T-helper 1 cell treated with Interleukin-12 subunit alpha and Interleukin-12 subunit beta and Interleukin-4 antibody, amounts not matched to agents 30 ng/mL and 1 ng/mL, for 36 hours (primary cell): ENCODE results near the gene CTXN1. TPM values are rescaled to one million over a fixed set of nuclear protein-coding genes. Genes with fewer than 3 reads are reported as not detected.
"Not testable (repeated sequence)": the region's sequence is repeated elsewhere in the genome, so short reads cannot be mapped to it uniquely, and the experiment has no call there.

Source experiments
- intact Hi-C: fragments of 100-400 bp; cut with micrococcal nuclease; formaldehyde crosslinking; loops from one replicate; pipeline ENCODE4 v1.15.1; 2024
- total RNA-seq: library from RNA; stranded (reverse); gene quantifications from 2 replicates; pipeline ENCODE4 v1.2.3, GENCODE V29; 2022

The CTXN1 gene
- total RNA-seq, 1 donor from 2014 or later: not detected

- intact Hi-C loops: loop anchor here (10.0 kb wide), 2 partner anchors 398 to 588 kb away; partner anchors contain the start of genes NDUFA7, RPS28 and ZNF414
These were observed 1.0 kb upstream of the CTXN1 start for GRCh38 chr19:7926727-7927604.

- intact Hi-C loops: loop anchor here (1.0 to 10.0 kb wide), 4 partner anchors 18 to 589 kb away; partner anchors contain the start of genes NDUFA7, RPS28, TIMM44 and ZNF414
These were observed 624 bp downstream of the CTXN1 start for GRCh38 chr19:7925171-7925851.

GRCh38 chr19:7924651-7925170, 1.2 kb downstream of the CTXN1 start:
- intact Hi-C loops: loop anchor here (1.0 to 10.0 kb wide), 6 partner anchors 19 to 1552 kb away; partner anchors contain the start of genes ALKBH7, NDUFA7, RPS28 and TIMM44

GRCh38 chr19:7924241-7924640, 1.7 kb downstream of the CTXN1 start:
- intact Hi-C loops: loop anchor here (5.0 to 10.0 kb wide), 4 partner anchors 242 to 1552 kb away; partner anchors contain the start of genes ALKBH7, NDUFA7, RPS28 and TRAPPC5

GRCh38 chr19:7923295-7924191, 2.4 kb downstream of the CTXN1 start:
- intact Hi-C loops: loop anchor here (5.0 to 10.0 kb wide), 4 partner anchors 241 to 1551 kb away; partner anchors contain the start of genes ALKBH7, NDUFA7, RPS28 and TRAPPC5

GRCh38 chr19:7922836-7923195, 3.1 kb downstream of the CTXN1 start:
- intact Hi-C loops: loop anchor here (5.0 to 10.0 kb wide), 4 partner anchors 241 to 1551 kb away; partner anchors contain the start of genes ALKBH7, NDUFA7, RPS28 and TRAPPC5

GRCh38 chr19:7921967-7922835, 3.7 kb downstream of the CTXN1 start:
- intact Hi-C loops: loop anchor here (2.0 to 10.0 kb wide), 9 partner anchors 69 to 1871 kb away; partner anchors contain the start of genes ALKBH7, ELAVL1, NDUFA7 and PNPLA6

GRCh38 chr19:7921302-7921966, 4.5 kb downstream of the CTXN1 start:
- intact Hi-C loops: loop anchor here (2.0 to 10.0 kb wide), 9 partner anchors 69 to 1871 kb away; partner anchors contain the start of genes ALKBH7, ELAVL1, NDUFA7 and PNPLA6

GRCh38 chr19:7920519-7921301, 5.2 kb downstream of the CTXN1 start:
- intact Hi-C loops: loop anchor here (1.0 to 10.0 kb wide), 18 partner anchors 17 to 1872 kb away; partner anchors contain the start of genes ALKBH7, ELAVL1, MAP2K7 and MARCHF2

GRCh38 chr19:7919610-7920518, 6.1 kb downstream of the CTXN1 start, which contains the start of gene SNAPC2:
SNAPC2 (plus strand) TSS chr19:7920338; CDS start chr19:7920367, 29 bp downstream.
- intact Hi-C loops: loop anchor here (1.0 to 10.0 kb wide), 18 partner anchors 17 to 1873 kb away; partner anchors contain the start of genes ALKBH7, ELAVL1, MAP2K7 and MARCHF2

- intact Hi-C loops: no loop called here
These were observed 7.1 kb downstream of the CTXN1 start for GRCh38 chr19:7918615-7919421.

- intact Hi-C loops: not testable (repeated sequence)
These were observed 7.8 kb downstream of the CTXN1 start for GRCh38 chr19:7918062-7918614.

GRCh38 chr19:7917267-7918061, 8.5 kb downstream of the CTXN1 start:
- intact Hi-C loops: no loop called here

GRCh38 chr19:7916955-7917266, 9.0 kb downstream of the CTXN1 start:
- intact Hi-C loops: loop anchor here (1.0 kb wide), 1 partner anchor 14 kb away; the partner anchor contains the start of gene MAP2K7
